Peyer's patch (tissue), 4 donors: ENCODE measurements around the gene TDRD12.

Source experiments
- CTCF ChIP-seq, 6 experiments: fragments of 450-650 bp in 4 of 6; fragments of 200-600 bp in 2 of 6; sonication (generic) in 1 of 6; IDR thresholded peaks; one replicate each; pipeline ENCODE4 v1.5.1; 2017 to 2019; ENCODE audit warnings: antibody characterized with exemption in 6 of 6, mild to moderate bottlenecking in 3 of 6, moderate library complexity in 1 of 6
- POLR2A ChIP-seq, 2 donors: fragments of 450-650 bp; IDR thresholded peaks; one replicate each; pipeline ENCODE4 v1.5.1; 2017; ENCODE audit warnings: antibody characterized with exemption in 2 of 2, mild to moderate bottlenecking in 2 of 2, moderate library complexity in 2 of 2

- no peak for TF ChIP-seq POLR2A (IDR thresholded peaks at IDR 0.05)
- TF ChIP-seq CTCF (IDR thresholded peaks at IDR 0.05), result no peak
Measured at GRCh38 chr19:32744555-32745325, 25.2 kb downstream of the TDRD12 start.
